D721Med (cell line): ENCODE results near the gene SLC7A9.

Source experiments
- DNase-seq: peaks from one replicate; pipeline ENCODE4 v3.0.0; 2011; ENCODE audit warnings: low spot score; ENCODE audit not compliant: insufficient read length
- FAIRE-seq: peaks from 2 replicates; lab custom pipeline; 2011; peaks lifted over from hg19 to GRCh38; lab: Jason Lieb, UNC
- CTCF ChIP-seq: IDR thresholded peaks from 2 replicates; pipeline ENCODE4 v1.5.1; 2012; ENCODE audit warnings: mild to moderate bottlenecking, control low read depth; ENCODE audit not compliant: insufficient read depth; ENCODE audit errors: missing control alignments

SLC7A9 gene

GRCh38 chr19:32863301-32863700, 6.3 kb downstream of the SLC7A9 start:
- no peak for TF ChIP-seq CTCF
- DNase-seq (no peak), FAIRE-seq (no peak)

- FAIRE-seq (no peak), DNase-seq (no peak)
- TF ChIP-seq CTCF = no peak
Measured at GRCh38 chr19:32862741-32863140, 6.8 kb downstream of the SLC7A9 start.

- FAIRE-seq = no peak
Measured at GRCh38 chr19:32862173-32862572, 7.4 kb downstream of the SLC7A9 start.

GRCh38 chr19:32861596-32861995, 8.0 kb downstream of the SLC7A9 start:
- TF ChIP-seq CTCF = no peak
- DNase-seq (no peak), FAIRE-seq (no peak)

More at GRCh38 chr19:32862173-32862572, 7.4 kb downstream of the SLC7A9 start:
- DNase-seq = no peak
- no peak for TF ChIP-seq CTCF

- TF ChIP-seq CTCF = no peak
- no peak for DNase-seq
- no peak for FAIRE-seq
Measured at GRCh38 chr19:32859591-32859990, 10.0 kb downstream of the SLC7A9 start.

DNA sequence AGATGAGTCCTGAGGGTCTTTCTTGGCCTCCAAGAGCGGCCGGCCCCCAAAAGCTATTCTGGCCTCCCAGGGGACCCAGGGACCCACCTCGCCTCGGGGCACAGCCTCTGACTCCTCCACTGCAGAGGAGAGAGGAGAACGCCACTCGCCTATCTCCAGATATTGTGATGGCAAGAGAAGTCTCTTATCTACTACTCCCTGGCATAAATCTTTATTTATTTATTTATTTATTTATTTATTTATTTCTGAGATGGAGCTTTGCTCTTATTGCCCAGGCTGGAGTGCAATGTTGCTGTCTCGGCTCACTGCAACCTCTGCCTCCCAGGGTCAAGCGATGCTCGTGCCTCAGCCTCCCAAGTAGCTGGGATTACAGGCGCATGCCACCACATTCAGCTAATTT, 11.0 kb downstream of the SLC7A9 start:
- DNase-seq (no peak), FAIRE-seq (no peak)
- TF ChIP-seq CTCF = no peak

DNA sequence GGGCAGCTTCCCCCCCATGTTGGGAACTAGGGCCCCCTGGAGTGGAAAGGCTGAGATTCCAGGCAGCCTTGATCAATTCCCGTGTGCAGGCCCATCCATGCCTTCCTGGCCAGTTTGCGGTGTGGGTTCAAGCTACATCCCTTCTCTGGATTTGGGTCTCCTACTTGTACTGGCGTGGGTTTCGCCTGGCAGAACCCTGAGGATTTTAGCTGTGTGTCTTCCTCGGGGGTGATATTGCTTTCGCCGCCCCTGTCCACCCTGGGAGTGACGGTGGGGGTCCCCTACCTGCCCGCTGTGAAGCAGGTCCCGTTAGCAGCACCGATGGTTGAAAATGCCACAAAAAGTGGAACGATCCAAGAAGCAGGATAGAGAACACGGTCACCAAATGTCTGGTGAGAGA, 11.4 kb downstream of the SLC7A9 start:
- no peak for FAIRE-seq
- no peak for TF ChIP-seq CTCF

More for the DNA sequence above, 11.4 kb downstream of the SLC7A9 start:
- DNase-seq = no peak
